GM12892 (cell line): ENCODE measurements around the gene TMEM14A. TPM values are rescaled to one million over a fixed set of nuclear protein-coding genes. Genes with fewer than 3 reads are reported as not detected.

Experiments
- DNase-seq: peaks from one replicate; pipeline ENCODE4 v3.0.0; 2011; ENCODE audit not compliant: insufficient read length
- FAIRE-seq: peaks from 2 replicates; lab custom pipeline; 2011; peaks lifted over from hg19 to GRCh38; lab: Jason Lieb, UNC
- POLR2A ChIP-seq: IDR thresholded peaks from 2 replicates; pipeline ENCODE4 v1.6.1; 2011; ENCODE audit warnings: low read depth, low read length, control low read depth
- POLR2AphosphoS5 ChIP-seq: IDR thresholded peaks from 2 replicates; pipeline ENCODE4 v1.6.1; 2011; ENCODE audit warnings: low read depth, low read length, control low read depth
- TAF1 ChIP-seq: IDR thresholded peaks from 2 replicates; pipeline ENCODE4 v1.6.1; 2011; ENCODE audit warnings: low read depth, mild to moderate bottlenecking, control low read depth, low read length, borderline replicate concordance
- polyA plus RNA-seq: library from polyadenylated mRNA; unstranded; fragments of >200 nt; gene quantifications from one replicate; pipeline ENCODE4 v1.2.1, GENCODE V29; 2012; ENCODE audit warnings: missing spikeins, inconsistent platforms; ENCODE audit not compliant: missing spikeins

The TMEM14A gene, protein sequence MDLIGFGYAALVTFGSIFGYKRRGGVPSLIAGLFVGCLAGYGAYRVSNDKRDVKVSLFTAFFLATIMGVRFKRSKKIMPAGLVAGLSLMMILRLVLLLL
- polyA plus RNA-seq = 26.6 TPM

DNA sequence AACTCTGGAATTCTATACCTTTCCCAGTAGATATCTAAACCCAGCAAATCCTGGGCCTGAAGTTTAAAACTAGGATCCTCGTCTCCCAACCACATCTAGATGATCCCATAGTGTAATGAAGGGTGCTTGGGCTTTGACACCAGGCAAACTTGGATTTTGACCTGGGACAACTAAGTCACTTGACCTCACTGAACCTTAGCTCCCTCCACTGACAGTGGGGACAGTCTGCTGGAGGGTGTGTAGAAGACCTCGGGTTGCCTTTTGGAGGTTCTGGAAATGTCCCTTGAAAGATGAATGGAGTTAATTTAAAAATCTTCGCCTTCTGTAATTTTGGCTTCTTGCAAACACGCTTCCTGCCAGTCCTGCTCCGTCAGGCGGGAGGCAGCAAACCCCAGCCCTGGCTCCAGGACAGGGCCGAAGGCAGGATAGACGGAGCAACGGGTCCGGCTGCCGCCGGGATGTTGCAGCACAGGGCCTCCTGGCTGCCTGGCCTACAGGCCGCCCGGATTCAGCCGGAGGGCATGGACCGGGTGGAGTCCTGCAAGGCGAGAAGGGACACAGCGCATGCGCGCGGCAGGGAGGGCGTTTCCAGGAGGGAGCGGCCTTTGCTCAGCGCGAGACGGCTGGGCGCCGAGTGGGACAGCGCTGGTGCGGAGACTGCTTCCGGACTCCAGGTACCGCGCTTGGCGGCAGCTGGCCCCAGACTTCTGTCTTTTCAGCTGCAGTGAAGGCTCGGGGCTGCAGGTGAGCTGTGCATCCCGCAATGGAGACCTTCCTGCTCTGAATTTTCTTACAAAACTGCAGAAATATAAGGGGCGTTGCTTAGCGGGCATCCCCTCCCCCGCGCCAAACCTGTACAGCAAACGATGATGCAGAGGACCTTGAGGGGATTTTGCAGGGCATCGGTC lies at the start of gene TMEM14A:
Gene TMEM14A, plus strand, starts transcription at position 612 of the 908 bp plus-strand sequence. CDS start 5,990 bp downstream, outside the sequence.
- DNase-seq (peak; percentile 87), FAIRE-seq (peak; percentile 94)
- TF ChIP-seq POLR2AphosphoS5 = peak; percentile 83
- peak; percentile 78; the same call in 1 of the 2 replicates for TF ChIP-seq POLR2A
- TF ChIP-seq TAF1 = peak; percentile 48; the same call in 1 of the 2 replicates

DNA sequence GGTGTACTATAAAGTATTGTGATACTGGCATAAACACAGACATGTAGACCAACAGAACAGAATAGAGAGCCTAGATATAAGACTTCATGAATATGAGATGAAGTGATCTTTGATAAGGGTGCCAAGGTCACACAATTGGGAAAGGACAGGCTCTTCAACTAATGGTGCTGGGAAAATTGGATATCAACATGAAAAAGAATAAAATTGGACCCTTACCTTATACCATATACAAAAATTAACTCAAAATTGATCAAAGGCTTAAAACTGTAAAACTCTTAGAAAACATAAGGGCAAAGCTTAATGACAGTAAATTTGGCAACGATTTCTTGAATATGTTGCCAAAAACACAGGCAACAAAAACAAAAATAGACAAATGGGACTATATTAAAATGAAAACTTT lies 49.3 kb upstream of the TMEM14A start:
- no peak for FAIRE-seq
- DNase-seq = no peak
- TF ChIP-seq TAF1 (no peak), POLR2AphosphoS5 (no peak), POLR2A (no peak)

DNA sequence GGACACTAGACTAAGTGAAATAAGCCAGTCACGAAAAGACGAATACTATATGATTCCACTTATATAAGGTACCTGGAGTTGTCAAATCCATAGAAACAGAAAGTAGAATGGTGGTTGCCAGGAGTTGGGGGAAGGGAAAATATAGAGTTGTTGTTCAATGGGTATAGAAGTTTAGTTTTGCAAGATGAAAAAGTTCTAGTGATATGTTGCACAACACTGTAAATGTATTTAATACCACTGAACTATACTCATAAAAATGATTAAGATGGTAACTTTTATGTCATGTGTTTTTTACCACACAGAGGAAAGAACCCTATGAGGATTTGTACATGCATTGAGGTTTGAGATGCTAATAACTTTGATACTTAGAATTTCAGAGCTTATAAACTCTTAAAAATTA lies 48.1 kb upstream of the TMEM14A start:
- DNase-seq = no peak
- TF ChIP-seq POLR2AphosphoS5 (no peak), TAF1 (no peak), POLR2A (no peak)
- no peak for FAIRE-seq

DNA sequence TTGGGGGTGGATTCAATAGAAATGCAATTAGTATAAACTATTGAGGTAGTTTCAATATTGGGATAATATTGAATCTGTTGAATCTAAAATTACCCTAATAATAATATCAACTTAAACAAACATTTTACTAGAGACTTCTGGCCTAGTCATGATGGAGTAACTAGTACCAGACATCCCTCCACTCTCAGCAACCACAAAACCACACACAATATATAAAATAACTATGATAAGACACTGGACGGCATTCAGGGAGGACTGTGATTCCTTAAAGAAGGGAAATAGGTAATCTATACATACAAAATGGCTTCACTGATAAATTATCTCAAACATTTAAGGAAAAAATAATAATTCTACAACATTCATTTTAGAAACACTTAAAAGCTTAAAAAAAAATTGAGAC lies 38.9 kb upstream of the TMEM14A start:
- DNase-seq (no peak), FAIRE-seq (no peak)
- TF ChIP-seq POLR2A = no peak
- TF ChIP-seq POLR2AphosphoS5 = no peak
- no peak for TF ChIP-seq TAF1

DNA sequence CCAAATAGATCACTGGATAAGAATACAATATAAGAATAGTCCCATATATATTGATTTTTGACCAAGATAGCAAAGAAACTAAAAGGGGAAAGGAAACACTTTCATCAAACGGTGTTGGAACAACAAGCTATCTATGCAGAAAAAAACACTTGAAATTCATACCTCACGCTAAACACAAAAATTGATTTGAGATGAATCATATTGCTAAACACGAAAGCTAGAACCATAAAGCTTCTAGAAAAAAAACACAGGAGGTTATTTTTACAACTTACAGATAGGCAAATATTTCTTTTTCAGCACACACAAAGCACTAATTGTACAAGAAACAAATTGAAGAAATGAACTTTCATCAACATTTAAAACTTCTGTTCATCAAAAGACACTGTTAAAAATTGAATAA lies 36.7 kb upstream of the TMEM14A start:
- TF ChIP-seq TAF1 (no peak), POLR2AphosphoS5 (no peak), POLR2A (no peak)
- FAIRE-seq = peak; percentile 30

GRCh38 chr6:52635049-52635577 lies 35.8 kb upstream of the TMEM14A start:
- TF ChIP-seq POLR2A (no peak), POLR2AphosphoS5 (no peak), TAF1 (no peak)
- FAIRE-seq = no peak
- no peak for DNase-seq

More for the DNA sequence above, 36.7 kb upstream of the TMEM14A start:
- DNase-seq = no peak

GRCh38 chr6:52636830-52637229 lies 34.1 kb upstream of the TMEM14A start:
- no peak for TF ChIP-seq POLR2AphosphoS5
- no peak for TF ChIP-seq TAF1
- TF ChIP-seq POLR2A = no peak
- DNase-seq (no peak), FAIRE-seq (no peak)

GRCh38 chr6:52639493-52639892 lies 31.4 kb upstream of the TMEM14A start:
- TF ChIP-seq TAF1 = no peak
- no peak for TF ChIP-seq POLR2AphosphoS5
- no peak for TF ChIP-seq POLR2A
- DNase-seq (no peak), FAIRE-seq (no peak)

DNA sequence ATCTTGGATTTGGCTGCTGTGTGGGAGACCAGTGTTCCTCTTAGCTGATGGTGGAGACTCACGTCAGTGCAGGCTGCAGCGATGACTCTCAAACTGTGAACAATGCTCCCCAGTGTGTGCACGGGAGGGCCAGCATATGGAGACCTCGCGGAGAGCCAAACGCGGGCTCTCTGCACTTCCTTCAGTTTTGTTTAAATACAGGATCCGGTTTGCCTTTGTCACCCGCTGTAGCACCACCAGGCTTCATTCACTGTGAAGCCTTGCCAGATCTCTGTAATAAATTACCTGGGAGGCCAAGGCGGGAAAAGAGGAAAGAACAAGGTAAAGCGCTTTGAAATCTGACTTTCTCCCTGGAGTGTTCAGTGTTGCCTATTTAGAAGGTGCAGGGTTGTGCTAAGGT lies 30.7 kb upstream of the TMEM14A start:
- no peak for FAIRE-seq
- DNase-seq = no peak
- TF ChIP-seq POLR2AphosphoS5 = no peak
- TF ChIP-seq POLR2A = no peak
- TF ChIP-seq TAF1 = no peak

- FAIRE-seq (no peak), DNase-seq (no peak)
- TF ChIP-seq TAF1 (no peak), POLR2AphosphoS5 (no peak), POLR2A (no peak)
Observed at GRCh38 chr6:52640916-52641315, 30.0 kb upstream of the TMEM14A start.

DNA sequence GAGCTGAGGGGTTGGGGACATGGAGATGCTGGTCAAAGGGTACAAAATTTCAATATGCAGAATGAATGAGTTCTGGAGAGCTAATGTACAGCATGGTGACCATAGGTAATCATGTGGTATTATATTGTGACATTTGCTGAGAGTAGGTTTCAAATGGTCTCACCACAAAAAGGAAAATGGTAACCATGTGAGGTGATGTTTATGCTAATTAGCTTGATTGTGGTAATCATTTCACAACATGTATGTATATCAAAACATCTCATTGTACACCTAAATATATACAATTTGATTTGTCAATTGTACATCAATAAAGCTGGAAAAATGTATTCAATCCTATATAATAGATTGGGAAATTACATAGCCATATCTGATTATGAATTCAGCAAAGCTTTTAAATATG lies 29.5 kb upstream of the TMEM14A start:
- TF ChIP-seq TAF1 (no peak), POLR2A (no peak), POLR2AphosphoS5 (no peak)
- FAIRE-seq (no peak), DNase-seq (no peak)
